Activated CD8-positive, alpha-beta memory T cell treated with anti-CD3 and anti-CD28 coated beads for 24 hours (primary cell): ENCODE data around the gene MGMT.

Experiments used
- DNase-seq: peaks from one replicate; pipeline ENCODE4 v3.0.0-alpha.2; 2020

The MGMT gene

GRCh38 chr10:129522041-129522585, 55.1 kb downstream of the MGMT start:
- no peak for DNase-seq

GRCh38 chr10:129523031-129523722, 56.1 kb downstream of the MGMT start:
- no peak for DNase-seq

DNA sequence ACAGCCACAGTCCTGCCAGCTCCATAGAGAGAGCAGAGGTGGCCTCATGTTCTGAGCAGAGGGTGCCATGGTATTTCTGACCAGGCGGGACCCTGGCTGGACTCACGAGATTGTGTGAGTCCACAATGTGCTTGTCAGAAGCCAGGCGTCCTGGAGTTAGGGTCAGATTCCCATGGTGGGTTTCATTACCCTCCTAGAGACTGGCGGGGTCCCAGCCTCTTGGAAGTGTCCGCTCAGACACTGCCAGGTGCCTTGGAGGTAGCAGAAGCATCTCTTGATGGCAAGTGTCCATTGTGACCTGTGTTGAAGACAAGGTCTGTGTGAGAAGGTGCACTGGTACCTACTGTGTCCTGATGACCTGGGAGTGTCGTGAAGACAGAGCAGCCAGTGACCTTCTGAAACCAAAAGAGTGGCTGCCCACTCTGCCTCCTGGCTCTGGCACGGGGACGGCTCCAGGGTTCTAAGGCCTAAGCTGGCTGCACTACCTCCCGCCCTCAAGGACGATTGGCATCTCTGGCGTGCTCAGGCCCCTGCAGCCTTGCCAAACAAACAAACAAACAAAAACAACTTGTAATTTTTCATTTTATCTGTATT, 56.8 kb downstream of the MGMT start:
- DNase-seq, result no peak

DNA sequence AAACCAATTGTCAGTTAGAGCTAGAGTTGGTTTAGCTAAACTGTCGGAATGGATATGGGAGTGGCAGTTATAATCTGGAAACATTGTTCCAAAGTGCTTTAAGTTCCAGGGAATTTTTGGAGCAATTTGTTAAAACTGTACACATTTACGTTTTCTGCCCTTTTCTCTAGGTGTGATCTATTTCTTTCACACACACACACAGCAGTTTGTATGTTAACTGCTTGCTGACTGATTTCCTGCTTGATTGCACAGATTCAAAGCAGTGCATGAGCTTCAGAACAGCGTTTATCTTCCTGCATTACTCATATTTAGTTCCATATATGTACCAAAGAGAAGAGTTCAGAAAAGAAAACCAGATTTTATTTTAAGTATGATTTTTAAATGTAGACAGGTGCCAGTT, 57.9 kb downstream of the MGMT start:
- no peak for DNase-seq

DNA sequence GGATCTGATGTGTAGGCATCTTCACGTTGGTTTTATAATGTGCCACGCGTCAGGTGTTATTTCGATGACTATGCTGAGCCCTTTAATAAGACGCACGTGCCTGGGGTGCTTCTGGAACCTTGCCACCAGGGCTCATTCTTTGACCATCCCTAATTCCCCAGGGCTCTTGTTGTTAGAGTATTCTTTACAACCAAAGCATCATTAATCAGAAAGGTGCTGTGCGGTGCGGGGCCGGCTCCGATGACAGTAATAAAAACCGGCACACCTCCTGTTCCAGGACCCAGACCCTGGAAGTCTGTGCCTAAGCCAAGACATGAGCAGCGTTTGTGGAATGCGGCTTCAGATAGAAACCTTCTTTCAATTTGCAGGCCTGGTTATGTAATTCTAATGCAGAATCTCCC, 58.4 kb downstream of the MGMT start:
- no peak for DNase-seq

GRCh38 chr10:129526943-129527342, 59.9 kb downstream of the MGMT start:
- DNase-seq, result no peak

DNA sequence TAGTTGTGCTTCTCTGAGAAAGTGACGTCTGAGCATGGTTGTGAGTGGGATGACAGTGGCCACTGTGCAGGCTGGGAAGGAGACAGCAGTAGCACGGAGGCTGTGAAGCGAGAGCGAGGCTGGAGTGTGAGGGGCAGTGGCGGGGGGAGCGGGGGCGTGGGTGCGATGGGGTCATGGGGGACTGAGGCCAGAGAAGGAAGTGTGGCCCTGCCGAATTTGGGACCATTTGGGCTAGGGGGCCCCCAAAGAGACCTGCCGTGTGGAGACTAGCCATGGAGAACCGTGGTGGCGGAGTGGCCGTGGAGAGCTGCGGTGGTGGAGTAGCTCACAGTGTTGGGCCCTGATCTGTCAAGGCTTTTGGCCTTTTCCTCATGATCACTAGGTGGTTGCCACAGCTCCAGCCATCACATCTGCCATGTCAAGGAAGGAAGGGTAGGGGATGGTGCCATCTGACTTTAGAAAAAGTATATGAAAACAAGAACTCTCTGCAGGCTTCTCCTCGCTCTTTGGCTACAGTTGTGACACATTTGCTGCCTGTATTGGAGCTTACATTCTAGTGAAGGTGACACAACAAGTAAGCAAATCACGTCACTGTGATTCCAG, 61.4 kb downstream of the MGMT start:
- no peak for DNase-seq

DNA sequence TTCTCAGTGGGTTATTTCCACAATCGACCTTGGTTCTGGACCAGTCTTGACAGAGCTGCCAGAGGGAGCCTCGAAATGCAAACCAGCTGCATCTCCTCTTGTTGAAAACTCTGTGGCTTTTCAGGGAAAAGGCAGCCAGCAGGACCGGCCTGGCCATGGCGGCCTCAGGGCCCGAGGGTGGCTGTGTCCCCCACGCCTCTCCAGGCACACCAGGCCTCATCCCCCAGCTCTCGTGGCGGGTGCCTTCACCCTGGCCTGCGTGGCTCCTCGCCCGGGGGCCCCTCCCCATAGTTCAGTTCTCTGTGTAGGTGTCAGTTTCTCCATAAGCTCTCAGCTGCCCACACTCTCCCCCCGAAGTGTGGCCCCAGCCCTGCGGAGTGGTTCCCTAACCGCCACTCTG, 63.5 kb downstream of the MGMT start:
- no peak for DNase-seq

DNA sequence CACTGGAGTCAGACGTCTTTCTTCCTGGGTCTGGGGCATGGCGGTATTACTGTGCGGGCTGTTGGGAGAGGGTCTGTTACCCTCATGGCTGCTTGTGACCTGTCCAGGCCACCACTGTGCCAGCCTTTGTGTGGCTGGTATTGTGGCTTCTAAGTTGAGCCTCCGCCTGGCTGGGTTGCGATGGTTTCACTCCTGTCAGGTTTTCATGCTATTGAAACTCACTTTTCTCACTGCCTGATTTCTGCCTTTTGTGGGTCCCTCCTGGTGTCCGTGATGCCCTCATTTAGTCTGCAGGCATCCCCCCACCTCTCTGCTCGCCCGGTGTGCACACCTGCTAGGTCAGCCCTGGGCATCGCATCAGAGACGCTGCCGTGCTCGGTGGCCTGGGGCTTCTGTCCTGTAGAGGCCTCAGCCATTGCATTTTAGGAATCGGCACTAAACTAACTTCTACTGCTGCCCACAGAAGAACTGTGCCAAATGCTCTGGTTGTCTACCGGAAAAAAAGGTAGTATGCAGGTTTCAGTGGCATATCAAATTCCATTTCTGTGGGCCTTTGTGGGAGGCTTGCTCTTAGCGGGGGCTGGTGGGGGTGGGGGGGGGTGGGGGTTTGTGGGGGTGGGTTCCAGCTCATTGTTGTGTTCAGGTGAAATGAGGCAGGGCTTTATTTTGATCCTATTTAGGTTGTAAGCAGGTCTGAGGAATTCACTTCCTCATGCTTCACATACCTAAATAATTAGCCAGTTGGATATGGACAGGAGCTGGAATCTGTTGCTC, 64.3 kb downstream of the MGMT start:
- no peak for DNase-seq

DNA sequence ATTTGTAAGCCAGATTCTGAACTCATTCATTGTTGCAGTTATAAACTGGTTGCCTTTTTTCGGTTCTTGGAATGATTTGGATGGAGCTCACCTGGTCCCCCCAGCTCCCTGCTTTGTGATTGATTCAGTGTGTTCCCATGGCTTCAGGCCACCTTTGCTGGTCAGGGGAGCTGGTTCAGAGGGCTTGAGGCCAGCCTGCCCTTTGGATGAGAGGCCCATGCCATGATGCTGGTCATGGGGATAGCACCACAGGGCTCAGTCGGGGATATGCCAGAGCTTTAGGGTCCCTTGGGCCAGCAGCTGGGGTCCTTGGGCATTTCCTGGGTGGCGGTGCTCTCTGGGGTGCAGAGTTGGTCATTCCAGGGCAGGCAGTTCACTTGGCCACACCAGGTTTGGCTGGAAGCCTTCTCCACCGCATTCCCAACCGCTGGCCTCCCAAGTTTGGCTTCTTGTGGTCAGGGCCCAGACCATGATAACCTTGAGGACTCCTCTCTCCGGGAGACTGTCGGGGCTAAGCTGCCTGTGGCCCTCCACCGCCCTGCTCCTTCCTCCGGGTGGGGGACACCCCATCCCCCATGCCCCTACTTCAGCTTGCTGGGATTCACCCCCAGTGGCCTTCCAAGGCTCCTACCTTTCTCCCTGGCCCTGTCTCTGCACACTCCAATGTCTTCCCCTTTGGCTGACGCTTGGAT, 65.1 kb downstream of the MGMT start:
- no peak for DNase-seq

DNA sequence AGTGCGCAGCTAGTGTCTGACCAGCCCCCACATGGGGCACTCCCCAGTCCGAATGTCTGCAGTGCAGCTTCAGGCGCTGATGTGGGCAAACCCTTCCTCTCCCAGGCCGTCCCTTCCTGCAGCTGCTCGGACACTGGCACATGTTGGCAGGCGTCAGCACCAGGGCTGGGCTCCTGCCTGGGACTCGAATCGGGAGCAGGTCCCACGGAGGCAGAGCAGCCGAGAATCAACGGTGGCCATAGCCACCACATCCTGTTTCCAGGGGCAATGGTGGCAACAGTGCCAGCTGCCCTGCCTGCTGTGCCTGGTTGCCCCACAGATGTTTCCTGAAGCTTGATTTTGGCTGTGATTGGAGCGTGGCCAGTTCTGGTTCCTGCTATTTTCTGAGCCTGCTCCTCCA, 65.8 kb downstream of the MGMT start:
- DNase-seq, result no peak

DNA sequence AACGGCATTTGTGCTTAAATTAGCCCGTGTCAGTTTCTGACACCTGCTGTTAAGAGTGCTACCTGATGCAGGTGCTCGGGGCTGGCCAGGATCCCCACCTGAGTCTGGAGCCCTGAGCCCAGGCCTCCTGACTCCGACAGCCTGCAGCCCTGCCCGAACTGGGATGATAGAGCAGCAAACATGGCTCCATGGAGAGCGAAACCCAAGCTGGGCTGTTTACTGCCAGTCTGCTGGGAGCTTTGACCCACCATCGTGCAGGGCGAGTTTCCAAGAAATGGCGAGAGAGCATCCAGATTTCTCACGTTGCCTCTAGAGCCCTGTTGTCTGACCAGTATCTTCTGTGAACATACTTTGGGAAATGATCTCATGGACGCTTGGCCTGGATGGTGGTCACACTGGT, 66.2 kb downstream of the MGMT start:
- no peak for DNase-seq

DNA sequence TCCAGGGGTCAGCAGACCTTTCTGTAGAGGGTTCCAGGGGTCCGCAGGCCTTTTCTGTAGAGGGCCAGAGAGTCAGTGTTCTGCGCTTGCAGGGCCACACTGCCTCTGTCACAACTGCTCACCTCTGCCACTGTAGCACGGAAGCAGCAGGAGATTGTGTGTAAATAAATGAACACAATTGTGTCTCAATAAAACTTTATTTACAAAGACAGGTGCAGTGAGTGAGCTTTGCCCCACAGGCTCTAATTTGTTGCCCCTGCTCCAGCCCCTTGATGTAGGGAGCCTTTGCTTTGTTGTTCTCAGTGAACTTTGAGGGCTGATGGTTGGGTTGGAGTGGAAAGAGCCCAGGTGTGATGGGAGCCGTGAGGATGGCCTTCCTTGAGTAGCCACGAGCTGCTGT, 67.8 kb downstream of the MGMT start:
- no peak for DNase-seq

- no peak for DNase-seq
Observed at GRCh38 chr10:129536336-129536735, 69.3 kb downstream of the MGMT start.

GRCh38 chr10:129537151-129537550, 70.1 kb downstream of the MGMT start:
- no peak for DNase-seq

DNA sequence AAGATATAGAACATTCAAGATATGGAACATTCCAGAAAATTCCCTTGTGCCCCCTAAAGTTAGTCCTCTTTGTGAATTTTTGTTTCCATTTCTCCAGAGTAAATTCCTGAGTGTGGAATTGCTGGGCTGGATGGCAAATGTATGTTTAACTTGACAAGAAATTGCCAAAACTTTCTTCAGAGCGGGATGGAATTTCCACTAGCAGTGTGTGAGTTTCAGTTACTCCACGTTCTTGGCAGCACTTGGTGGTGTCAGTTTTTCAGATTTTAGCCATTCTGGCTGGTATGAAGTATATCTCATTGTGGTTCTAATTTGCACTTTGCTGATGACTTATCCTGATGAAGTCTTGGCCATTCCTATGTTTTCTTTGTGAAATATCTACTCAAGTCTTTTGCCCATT, 71.2 kb downstream of the MGMT start:
- no peak for DNase-seq

GRCh38 chr10:129541200-129541599, 74.2 kb downstream of the MGMT start:
- DNase-seq, result no peak

- no peak for DNase-seq
Observed at GRCh38 chr10:129541748-129542487, 74.9 kb downstream of the MGMT start.

- DNase-seq, result no peak
Observed at GRCh38 chr10:129542589-129542988, 75.5 kb downstream of the MGMT start.

GRCh38 chr10:129544205-129545202, 77.5 kb downstream of the MGMT start:
- no peak for DNase-seq

GRCh38 chr10:129545261-129545660, 78.2 kb downstream of the MGMT start:
- DNase-seq, result no peak
